CD4-positive, alpha-beta T cell treated with Interferon gamma for 1 hour (primary cell): ENCODE results near the gene NUDT5.
A peak's percentile ranks its signal among the peaks of the same experiment; 100 is the strongest.

ENCODE experiments used
- DNase-seq: peaks from one replicate; pipeline ENCODE4 v3.0.0-alpha.2; 2020

Gene NUDT5

GRCh38 chr10:12162927-12163326 is 32.8 kb downstream of the NUDT5 start:
- no peak for DNase-seq

- DNase-seq, result no peak
These were observed 35.0 kb downstream of the NUDT5 start for GRCh38 chr10:12160664-12161063.

DNA sequence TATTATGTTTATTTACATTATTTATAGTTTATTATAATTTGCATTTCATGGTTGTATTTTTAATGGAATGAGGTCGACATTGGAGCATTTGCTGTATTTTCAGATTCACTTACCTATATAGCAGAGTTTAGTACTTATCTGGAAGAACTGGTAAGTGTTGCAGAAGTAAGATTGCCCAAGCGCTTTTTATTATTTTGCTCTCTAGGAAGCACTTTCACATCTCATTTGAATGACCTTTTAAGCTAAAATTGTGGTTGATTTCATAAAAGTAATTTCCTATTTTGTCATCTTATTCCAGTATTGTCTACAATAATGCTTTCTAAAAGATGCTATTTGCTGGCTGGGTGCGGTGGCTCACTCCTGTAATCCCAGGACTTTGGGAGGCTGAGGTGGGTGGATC is 37.6 kb downstream of the NUDT5 start:
- DNase-seq, result no peak

GRCh38 chr10:12156367-12157123 is 39.1 kb downstream of the NUDT5 start:
- no peak for DNase-seq

DNA sequence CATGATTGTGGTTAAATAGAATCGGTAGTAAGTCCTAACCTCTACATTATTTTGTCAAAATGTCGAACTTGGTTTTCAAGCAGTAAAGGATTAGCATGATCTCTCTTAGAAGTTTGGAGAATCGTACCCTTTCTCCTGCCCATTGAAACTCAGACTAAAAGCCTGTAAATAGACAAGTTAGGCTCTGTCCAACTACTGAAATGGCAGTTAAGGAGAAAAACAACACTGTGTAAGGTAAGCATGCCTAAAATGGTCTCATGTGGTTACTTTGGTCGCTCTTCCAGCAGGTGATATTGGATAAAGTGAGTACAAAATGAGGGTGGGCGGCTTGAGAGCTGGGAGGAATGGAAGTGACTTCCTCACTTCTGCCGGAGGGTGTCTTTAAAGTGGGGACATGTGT is 41.2 kb downstream of the NUDT5 start:
- no peak for DNase-seq

GRCh38 chr10:12150163-12150562 is 45.5 kb downstream of the NUDT5 start:
- no peak for DNase-seq

- no peak for DNase-seq
These were observed 51.2 kb downstream of the NUDT5 start for GRCh38 chr10:12144538-12144937.

DNA sequence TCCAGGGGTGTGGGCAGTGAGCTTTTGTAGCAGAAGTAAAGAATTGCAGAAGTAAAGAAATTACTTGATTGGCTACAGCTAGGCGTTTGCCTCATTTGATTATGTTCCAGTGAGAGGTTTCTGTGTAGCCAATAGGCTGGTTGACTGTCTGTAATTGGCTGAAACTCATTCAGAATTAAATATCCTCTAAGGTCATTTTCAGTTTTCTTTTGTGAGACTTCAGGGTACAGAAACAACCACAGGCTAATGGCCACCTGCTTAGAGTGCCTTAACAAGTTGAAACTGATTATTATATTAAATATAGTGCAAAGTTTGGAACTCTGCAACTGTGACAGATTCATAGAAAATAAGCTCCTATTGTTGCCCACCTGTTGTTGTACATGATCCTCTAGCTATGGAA is 55.7 kb downstream of the NUDT5 start:
- DNase-seq, result no peak

DNA sequence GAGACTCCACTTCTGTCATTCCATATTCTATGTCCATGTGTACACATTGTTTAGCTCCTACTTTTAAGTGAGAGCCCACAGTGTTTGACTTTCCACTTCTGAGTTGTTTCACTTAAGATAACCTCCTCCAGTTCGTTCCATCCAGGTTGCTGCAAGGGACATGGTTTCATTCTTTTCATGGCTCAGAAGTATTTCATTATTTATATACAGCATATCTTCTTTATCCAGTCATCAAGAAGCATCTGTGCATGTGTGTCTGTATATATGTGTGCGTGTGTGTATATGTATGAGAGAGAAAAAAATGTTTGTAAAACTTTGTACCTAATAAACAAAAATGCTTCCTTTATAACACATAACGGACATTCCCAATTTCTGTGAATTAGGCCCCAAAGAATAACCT is 60.1 kb downstream of the NUDT5 start:
- DNase-seq, result no peak

DNA sequence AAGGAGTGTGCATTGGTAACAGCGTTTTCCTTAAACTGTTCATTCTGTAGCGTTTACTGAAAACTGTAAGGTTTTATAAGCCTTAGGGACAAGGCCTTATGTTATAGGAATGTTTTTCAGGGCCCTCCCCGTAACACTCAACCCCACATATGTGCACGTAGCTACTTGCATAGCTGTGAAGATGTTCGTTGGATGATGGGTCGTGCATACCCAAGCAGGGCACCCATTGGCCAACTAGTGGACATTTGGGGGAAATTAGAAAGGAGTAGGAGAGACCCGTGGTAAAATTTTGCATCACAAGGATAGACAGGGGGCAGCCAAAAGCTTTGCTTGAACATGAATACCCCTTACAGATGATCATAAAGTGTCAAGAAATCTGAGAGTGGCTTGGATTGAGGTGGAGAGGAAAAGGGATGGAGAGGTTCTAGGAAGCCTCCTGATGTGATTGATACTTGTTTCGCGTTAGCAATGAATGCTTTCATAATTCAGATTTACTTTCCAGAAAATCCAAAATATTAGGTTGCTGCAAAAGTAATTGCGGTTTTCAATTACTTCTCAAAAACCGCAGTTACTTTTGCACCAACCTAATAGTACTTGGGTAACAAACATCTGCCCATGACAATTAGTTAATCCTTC is 65.3 kb downstream of the NUDT5 start:
- DNase-seq, result peak; percentile 36

- peak; percentile 96 for DNase-seq
These were observed 66.2 kb downstream of the NUDT5 start, which contains the start of gene SEC61A2 for GRCh38 chr10:12129222-12130111. Gene SEC61A2, plus strand, starts transcription at chr10:12129677. Its CDS starts 111 bp downstream, at chr10:12129788.

- no peak for DNase-seq
These were observed 74.0 kb downstream of the NUDT5 start for GRCh38 chr10:12121673-12122072.
